ENCODE results near the gene GFER.

Gene GFER

DNA sequence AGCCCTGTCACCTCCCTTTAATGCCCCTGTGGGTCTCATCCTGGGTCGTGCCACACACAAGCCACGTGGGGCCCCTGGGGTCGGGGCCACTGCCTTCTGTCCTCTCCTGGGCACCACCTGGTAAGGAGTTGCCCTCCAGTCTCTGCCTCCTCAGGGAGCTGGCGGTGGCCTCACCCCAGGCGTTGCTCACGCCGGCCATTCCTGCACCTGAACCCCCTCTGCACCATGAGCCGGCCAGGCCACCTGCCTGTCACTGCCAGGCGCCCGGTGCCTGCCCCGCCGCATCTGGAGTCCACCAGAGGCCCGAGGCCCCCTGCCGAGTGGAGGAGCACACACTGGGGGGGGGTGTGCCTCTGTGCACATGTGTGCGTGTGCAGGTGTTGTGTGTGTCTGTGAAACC lies 53.1 kb downstream of the GFER start:
- Histone ChIP-seq H3K79me2 (ENCODE audit: insufficient read depth, low read length) (no peaks in the 10 kb centered on the region), H3K4me3 (ENCODE audit: low read depth in 1 of 2, low read length in 2 of 2) (no peak overlapping the region), H3K36me3 (ENCODE audit: insufficient read depth, low read length) (no peaks in the 10 kb centered on the region), H3K27me3 (ENCODE audit: insufficient read depth, low read length, poor library complexity) (no peaks in the 10 kb centered on the region), H4K20me1 (ENCODE audit: insufficient read depth, low read length) (0 out of 2 replicates have a peak, but pooled peaks cover 3% of the 10 kb centered on the region), H2AFZ (ENCODE audit: low read depth, low read length) (no peak overlapping the region), H3K27ac (ENCODE audit: low read length) (no peak overlapping the region), H3K4me2 (ENCODE audit: insufficient read depth, low read length) (no peak overlapping the region), H3K4me1 (ENCODE audit: insufficient read depth, low read length) (no peaks in the 10 kb centered on the region), H3K9ac (ENCODE audit: low read depth, low read length) (no peak overlapping the region), H3K9me3 (ENCODE audit: insufficient read depth, low read length, severe bottlenecking) (no peaks in the 10 kb centered on the region)
- TF ChIP-seq EZH2 (IDR thresholded peaks at IDR 0.05; ENCODE audit: borderline replicate concordance, low read depth, low read length, severe bottlenecking), result no peak
- TF ChIP-seq, protein P1, sequence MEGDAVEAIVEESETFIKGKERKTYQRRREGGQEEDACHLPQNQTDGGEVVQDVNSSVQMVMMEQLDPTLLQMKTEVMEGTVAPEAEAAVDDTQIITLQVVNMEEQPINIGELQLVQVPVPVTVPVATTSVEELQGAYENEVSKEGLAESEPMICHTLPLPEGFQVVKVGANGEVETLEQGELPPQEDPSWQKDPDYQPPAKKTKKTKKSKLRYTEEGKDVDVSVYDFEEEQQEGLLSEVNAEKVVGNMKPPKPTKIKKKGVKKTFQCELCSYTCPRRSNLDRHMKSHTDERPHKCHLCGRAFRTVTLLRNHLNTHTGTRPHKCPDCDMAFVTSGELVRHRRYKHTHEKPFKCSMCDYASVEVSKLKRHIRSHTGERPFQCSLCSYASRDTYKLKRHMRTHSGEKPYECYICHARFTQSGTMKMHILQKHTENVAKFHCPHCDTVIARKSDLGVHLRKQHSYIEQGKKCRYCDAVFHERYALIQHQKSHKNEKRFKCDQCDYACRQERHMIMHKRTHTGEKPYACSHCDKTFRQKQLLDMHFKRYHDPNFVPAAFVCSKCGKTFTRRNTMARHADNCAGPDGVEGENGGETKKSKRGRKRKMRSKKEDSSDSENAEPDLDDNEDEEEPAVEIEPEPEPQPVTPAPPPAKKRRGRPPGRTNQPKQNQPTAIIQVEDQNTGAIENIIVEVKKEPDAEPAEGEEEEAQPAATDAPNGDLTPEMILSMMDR (IDR thresholded peaks at IDR 0.05; ENCODE audit: borderline replicate concordance, extremely low read depth, low read length, poor library complexity, severe bottlenecking), result no peak
- DNase-seq (no peak), ATAC-seq (ENCODE audit: insufficient read depth, low read depth) (no peak)

Measured in DND-41 (cell line).